ENCODE measurements around the gene NOL4L. TPM values are rescaled to one million over a fixed set of nuclear protein-coding genes. Genes with fewer than 3 reads are reported as not detected.

Gene NOL4L
- total RNA-seq, 1 experiment from 2014 or later = 40.9 TPM

DNA sequence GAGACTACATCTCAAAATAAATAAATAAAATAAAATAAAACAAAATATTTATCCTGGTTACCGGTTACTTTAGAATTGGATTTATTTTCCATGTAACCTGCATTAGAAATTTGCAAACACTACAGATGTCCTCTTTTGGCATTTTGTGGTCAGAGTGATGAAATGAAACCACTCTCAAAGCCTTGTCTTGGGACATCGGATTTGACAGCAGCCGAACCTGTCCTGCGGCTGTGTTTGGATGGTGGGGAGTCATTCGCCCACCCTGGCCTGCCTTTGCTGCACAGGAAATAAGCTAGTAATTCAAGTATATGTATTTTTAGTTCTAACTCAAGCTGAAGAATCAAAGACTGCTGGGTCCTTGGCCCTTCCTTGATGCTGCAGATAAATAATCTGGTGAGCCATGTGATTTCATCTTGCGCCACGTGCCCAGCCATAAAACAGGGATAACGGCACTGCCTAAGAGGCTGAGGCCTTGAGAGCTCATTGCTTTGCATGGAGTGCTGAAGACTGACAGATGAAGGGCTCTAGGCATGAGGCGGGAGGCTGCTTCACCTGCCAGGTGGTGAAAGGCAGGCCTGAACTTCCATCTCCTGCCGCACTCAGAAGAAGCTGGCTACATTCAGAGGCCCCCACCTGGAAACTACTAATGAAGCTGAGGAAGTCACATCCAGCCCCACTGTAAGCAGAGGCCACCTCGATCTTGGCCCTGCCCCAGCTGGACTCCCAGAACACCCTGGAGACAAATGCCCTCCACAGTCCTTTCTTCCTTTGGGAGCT lies 76.9 kb downstream of the NOL4L start:
- TF ChIP-seq EZH2 (IDR thresholded peaks at IDR 0.05; ENCODE audit: low read depth) = no peak
- TF ChIP-seq, protein P1, sequence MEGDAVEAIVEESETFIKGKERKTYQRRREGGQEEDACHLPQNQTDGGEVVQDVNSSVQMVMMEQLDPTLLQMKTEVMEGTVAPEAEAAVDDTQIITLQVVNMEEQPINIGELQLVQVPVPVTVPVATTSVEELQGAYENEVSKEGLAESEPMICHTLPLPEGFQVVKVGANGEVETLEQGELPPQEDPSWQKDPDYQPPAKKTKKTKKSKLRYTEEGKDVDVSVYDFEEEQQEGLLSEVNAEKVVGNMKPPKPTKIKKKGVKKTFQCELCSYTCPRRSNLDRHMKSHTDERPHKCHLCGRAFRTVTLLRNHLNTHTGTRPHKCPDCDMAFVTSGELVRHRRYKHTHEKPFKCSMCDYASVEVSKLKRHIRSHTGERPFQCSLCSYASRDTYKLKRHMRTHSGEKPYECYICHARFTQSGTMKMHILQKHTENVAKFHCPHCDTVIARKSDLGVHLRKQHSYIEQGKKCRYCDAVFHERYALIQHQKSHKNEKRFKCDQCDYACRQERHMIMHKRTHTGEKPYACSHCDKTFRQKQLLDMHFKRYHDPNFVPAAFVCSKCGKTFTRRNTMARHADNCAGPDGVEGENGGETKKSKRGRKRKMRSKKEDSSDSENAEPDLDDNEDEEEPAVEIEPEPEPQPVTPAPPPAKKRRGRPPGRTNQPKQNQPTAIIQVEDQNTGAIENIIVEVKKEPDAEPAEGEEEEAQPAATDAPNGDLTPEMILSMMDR (conservative IDR thresholded peaks at IDR 0.05) = no peak
- BruUV-seq (replicated peaks) = no TSS peak
- intact Hi-C loops (cut with micrococcal nuclease; ENCODE audit: unreplicated experiment) = no loop called here
- no peak overlapping the region for H2AFZ ChIP-seq
- no peaks in the 10 kb centered on the region for H3K36me3 ChIP-seq (ENCODE audit: low read depth)
- POLR2A ChIA-PET (ENCODE audit: unreplicated experiment) = interaction anchor here (0.5 kb wide), 1 partner anchor 20 kb away, joined by 3 read pairs; no protein-coding TSS in a partner anchor
- DNase-seq = no peak
- CTCF ChIA-PET = no interaction called here
- no peaks in the 10 kb centered on the region for H4K20me1 ChIP-seq (ENCODE audit: insufficient read depth)
- no peak overlapping the region for H3K27ac ChIP-seq
- no peaks in the 10 kb centered on the region for H3K9me2 ChIP-seq (ENCODE audit: insufficient read depth)
- no peaks in the 10 kb centered on the region for H3K4me1 ChIP-seq (replicated peaks; ENCODE audit: insufficient read depth)
- H3K4me2 ChIP-seq = no peak overlapping the region
- H3K79me2 ChIP-seq (ENCODE audit: low read depth) = no peaks in the 10 kb centered on the region
- no peaks in the 10 kb centered on the region for H3F3A ChIP-seq (ENCODE audit: insufficient read depth, low read depth)
- H3K4me3 ChIP-seq = no peak overlapping the region
- no peaks in the 10 kb centered on the region for H3K9me3 ChIP-seq (ENCODE audit: insufficient read depth, low read depth)
- H3K27me3 ChIP-seq (ENCODE audit: insufficient read depth, low read depth) = no peaks in the 10 kb centered on the region

DNA sequence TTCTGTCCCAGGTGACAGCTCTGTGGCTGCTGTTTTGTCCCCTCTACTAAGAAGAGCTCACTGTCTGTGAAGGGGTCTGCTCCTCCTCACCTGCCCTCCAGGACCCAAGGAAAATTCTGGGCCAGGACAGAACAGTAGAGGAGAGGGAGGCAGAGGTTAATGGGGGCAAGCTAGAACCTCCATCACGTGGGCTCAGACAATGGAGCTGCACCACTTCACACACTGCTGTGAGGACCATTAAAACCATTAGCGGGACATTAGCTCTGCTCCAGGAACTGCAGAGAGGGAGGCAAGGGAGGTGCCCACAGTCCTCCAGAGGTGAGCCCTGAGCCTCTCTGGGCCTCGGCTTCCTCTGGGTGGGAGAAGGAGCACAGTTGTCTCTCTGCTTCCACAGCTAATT lies 78.4 kb downstream of the NOL4L start:
- H3K4me2 ChIP-seq = no peak overlapping the region
- no peaks in the 10 kb centered on the region for H3K79me2 ChIP-seq (ENCODE audit: low read depth)
- H3F3A ChIP-seq (ENCODE audit: insufficient read depth, low read depth) = no peaks in the 10 kb centered on the region
- H2AFZ ChIP-seq = no peak overlapping the region
- H3K27me3 ChIP-seq (ENCODE audit: insufficient read depth, low read depth) = no peaks in the 10 kb centered on the region
- BruUV-seq (replicated peaks) = no TSS peak
- no peaks in the 10 kb centered on the region for H3K9me2 ChIP-seq (ENCODE audit: insufficient read depth)
- no peak overlapping the region for H3K4me3 ChIP-seq
- no peak overlapping the region for H3K27ac ChIP-seq
- ChIA-PET POLR2A (ENCODE audit: unreplicated experiment) (no interaction called here), CTCF (interaction anchor here (0.5 kb wide), 1 partner anchor 10 kb away, joined by 17 read pairs; no protein-coding TSS in a partner anchor)
- DNase-seq = no peak
- no peaks in the 10 kb centered on the region for H3K4me1 ChIP-seq (replicated peaks; ENCODE audit: insufficient read depth)
- intact Hi-C loops (cut with micrococcal nuclease; ENCODE audit: unreplicated experiment) = no loop called here
- TF ChIP-seq, protein P1 (conservative IDR thresholded peaks at IDR 0.05) = no peak
- TF ChIP-seq EZH2 (IDR thresholded peaks at IDR 0.05; ENCODE audit: low read depth) = no peak
- H3K9me3 ChIP-seq (ENCODE audit: insufficient read depth, low read depth) = no peaks in the 10 kb centered on the region
- no peaks in the 10 kb centered on the region for H4K20me1 ChIP-seq (ENCODE audit: insufficient read depth)
- no peaks in the 10 kb centered on the region for H3K36me3 ChIP-seq (ENCODE audit: low read depth)

DNA sequence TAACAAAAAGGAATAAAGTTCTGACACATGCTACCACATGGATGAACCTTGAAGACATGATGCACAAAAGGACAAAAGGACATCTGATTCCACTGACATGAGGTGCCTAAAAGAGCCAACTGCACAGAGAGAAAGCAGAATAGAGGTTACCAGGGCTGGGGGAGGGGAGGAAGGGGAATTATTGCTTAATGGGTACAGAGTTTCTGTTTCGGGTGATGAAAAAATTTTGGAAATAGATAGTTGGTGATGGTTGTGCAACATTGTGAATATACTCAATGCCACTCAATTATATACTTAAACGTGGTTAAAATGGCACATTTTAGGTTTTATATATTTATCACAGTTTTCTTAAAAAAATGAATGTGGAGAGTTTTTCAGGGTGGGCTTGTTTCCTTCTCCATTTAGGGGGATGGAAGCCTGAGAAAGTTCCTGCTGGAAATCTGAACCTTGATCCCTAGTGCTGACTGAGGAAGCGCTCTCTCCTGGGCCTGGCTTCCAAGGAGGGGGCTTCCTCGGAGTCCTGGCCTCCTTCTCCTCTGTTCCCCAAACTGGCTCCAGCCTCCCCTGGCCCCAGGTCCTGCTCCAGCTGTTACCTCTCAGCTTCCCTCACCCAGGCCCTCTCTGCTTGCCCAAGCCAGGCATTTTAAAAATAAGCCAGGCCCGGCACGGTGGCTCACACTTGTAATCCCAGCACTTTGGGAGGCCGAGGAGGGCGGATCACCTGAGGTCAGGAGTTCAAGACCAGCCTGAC lies 79.2 kb downstream of the NOL4L start:
- intact Hi-C loops (cut with micrococcal nuclease; ENCODE audit: unreplicated experiment) = no loop called here
- Histone ChIP-seq H3K4me2 (no peak overlapping the region), H3K4me1 (replicated peaks; ENCODE audit: insufficient read depth) (no peaks in the 10 kb centered on the region), H3K79me2 (ENCODE audit: low read depth) (no peaks in the 10 kb centered on the region), H3K4me3 (no peak overlapping the region), H3K9me3 (ENCODE audit: insufficient read depth, low read depth) (no peaks in the 10 kb centered on the region), H3K27ac (no peak overlapping the region), H3K36me3 (ENCODE audit: low read depth) (no peaks in the 10 kb centered on the region), H3F3A (ENCODE audit: insufficient read depth, low read depth) (no peaks in the 10 kb centered on the region), H2AFZ (no peak overlapping the region), H4K20me1 (ENCODE audit: insufficient read depth) (no peaks in the 10 kb centered on the region), H3K27me3 (ENCODE audit: insufficient read depth, low read depth) (no peaks in the 10 kb centered on the region), H3K9me2 (ENCODE audit: insufficient read depth) (peaks cover 6% of the 10 kb centered on the region; the same call in 1 of the 2 replicates)
- ChIA-PET POLR2A (ENCODE audit: unreplicated experiment) (no interaction called here), CTCF (no interaction called here)
- DNase-seq = no peak
- no TSS peak for BruUV-seq (replicated peaks)
- TF ChIP-seq, protein P1 (conservative IDR thresholded peaks at IDR 0.05) = no peak
- TF ChIP-seq EZH2 (IDR thresholded peaks at IDR 0.05; ENCODE audit: low read depth) = no peak
